Hypothalamus (tissue), 51 donors: ENCODE results near the gene MTA1.

ENCODE experiments used
- DNase-seq, 51 donors: peaks; one replicate each; lab custom pipeline; 2025; lab: John Stamatoyannopoulos, UW

Gene MTA1

GRCh38 chr14:105503935-105504692 is 84.5 kb downstream of the MTA1 start:
- DNase-seq, result peak in 1 of 51 donors; percentile 3

DNA sequence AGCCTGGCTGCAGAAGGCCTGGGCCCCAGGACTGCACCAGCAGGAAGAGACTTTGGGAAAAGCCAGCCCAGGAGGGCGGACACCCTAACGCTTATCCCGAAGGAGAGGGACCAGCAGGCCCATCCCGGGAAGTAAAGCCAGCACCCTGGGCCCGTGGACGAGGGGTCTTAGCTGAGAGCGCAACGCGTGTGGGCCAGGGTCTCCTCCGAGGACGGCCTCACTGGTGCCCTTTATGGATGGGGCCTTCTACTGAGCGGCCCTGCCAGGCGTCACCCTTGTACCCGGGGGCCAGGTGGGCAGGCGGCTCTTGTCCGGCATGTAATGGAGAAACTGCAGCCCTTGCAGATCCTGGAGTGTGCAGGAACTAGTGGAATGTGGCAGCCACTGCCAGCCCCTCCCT is 85.5 kb downstream of the MTA1 start:
- no peak for DNase-seq

- DNase-seq, result no peak
Measured at GRCh38 chr14:105507247-105507646, 87.6 kb downstream of the MTA1 start.

DNA sequence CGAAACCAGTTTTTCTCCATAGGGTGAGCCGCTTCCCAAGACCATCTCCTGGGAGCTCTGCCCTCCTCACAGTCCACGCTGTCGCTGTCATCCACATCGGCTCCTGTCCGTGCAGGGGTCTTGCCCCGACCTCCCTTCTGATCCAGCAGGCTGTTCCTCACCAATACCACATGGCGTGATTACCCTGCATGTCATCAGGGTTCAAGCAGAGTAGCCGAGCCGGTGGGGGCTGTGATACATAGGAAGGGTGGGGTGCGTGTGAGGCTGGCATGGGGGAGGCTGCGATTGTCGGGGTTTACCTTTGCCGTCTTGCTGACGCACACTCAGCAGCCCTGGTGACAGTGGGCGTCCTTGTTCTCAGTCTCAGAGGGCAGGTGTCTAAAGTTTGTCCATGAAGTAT is 88.4 kb downstream of the MTA1 start:
- no peak for DNase-seq

- no peak for DNase-seq
Measured at GRCh38 chr14:105508601-105509000, 89.0 kb downstream of the MTA1 start.

- no peak for DNase-seq
Measured at GRCh38 chr14:105517096-105517495, 97.5 kb downstream of the MTA1 start.

DNA sequence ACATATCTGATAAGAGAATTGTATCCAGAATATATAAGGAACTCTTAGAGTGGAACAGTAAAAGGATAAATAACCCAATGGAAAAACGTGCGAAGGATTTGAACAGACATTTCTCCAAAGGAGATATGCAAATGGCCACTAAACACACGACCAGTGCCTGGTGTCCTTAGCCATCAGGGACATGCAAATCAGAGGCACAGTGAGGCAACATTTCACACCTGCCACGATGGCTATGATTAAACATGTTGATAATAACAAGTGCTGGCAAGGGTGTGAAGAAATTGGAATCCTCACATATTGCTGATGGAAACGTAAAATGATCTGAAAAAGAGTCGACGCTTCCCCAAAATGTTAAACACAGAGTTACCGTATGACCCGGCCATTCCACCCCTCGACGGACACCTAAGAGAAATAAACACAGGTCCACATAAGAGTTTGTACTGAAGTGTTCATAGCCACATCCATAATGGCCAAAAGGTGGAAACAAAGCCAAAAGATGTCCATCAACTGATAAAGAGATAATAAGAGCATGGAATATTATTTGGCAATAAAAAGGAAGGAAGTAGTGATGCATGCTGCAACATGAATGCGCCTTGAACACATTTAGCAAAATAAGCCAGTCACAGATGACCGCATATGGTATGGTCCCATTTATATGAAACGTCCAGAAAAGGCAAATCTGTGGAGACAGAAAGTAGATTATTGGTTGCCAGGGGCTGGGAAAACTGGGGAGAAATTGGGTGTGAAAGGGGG is 100.5 kb downstream of the MTA1 start:
- DNase-seq, result no peak
